ENCODE measurements around the gene ARHGEF18. TPM values are rescaled to one million over a fixed set of nuclear protein-coding genes. Genes with fewer than 3 reads are reported as not detected.
"Not testable (repeated sequence)": the region's sequence is repeated elsewhere in the genome, so short reads cannot be mapped to it uniquely, and the experiment has no call there.

ARHGEF18 gene
- total RNA-seq, 2 donors from 2014 or later: 89.9 to 144 TPM

- H3K4me1 ChIP-seq: no peaks in the 10 kb centered on the region
- no peaks in the 10 kb centered on the region for H3K9me3 ChIP-seq
- no peaks in the 10 kb centered on the region for H3K36me3 ChIP-seq
- H3K4me3 ChIP-seq: no peak overlapping the region
- H3K27ac ChIP-seq: peak overlapping the region; percentile 22
- TF ChIP-seq CTCF (IDR thresholded peaks at IDR 0.05): no peak
- no peak overlapping the region for H3K9ac ChIP-seq (ENCODE audit: low read depth in 2 of 2, low read length in 2 of 2)
- intact Hi-C loops (cut with DNase I): no loop called here
- no peaks in the 10 kb centered on the region for H3K27me3 ChIP-seq
- DNase-seq: peak; percentile 27
These were observed 19.7 kb downstream of the ARHGEF18 start for GRCh38 chr19:7368456-7368855.

- H3K9me3 ChIP-seq; intact Hi-C loops (cut with DNase I); H3K4me3 ChIP-seq; H3K9ac ChIP-seq (ENCODE audit: low read depth in 2 of 2, low read length in 2 of 2); H3K36me3 ChIP-seq; H3K27me3 ChIP-seq; H3K4me1 ChIP-seq: not testable (repeated sequence)
- H3K27ac ChIP-seq: peak overlapping the region; percentile 22
- DNase-seq: peak; percentile 45
These were observed 20.1 kb downstream of the ARHGEF18 start for GRCh38 chr19:7368866-7369265.

GRCh38 chr19:7370546-7370945 is 21.8 kb downstream of the ARHGEF18 start:
- H3K9me3 ChIP-seq: no peaks in the 10 kb centered on the region
- H3K4me1 ChIP-seq: no peaks in the 10 kb centered on the region
- no peak overlapping the region for H3K4me3 ChIP-seq
- intact Hi-C loops (cut with DNase I): no loop called here
- TF ChIP-seq CTCF (IDR thresholded peaks at IDR 0.05): no peak
- H3K9ac ChIP-seq (ENCODE audit: low read depth in 2 of 2, low read length in 2 of 2): no peak overlapping the region
- DNase-seq: no peak
- H3K27ac ChIP-seq: no peak overlapping the region
- H3K27me3 ChIP-seq: no peaks in the 10 kb centered on the region
- no peaks in the 10 kb centered on the region for H3K36me3 ChIP-seq

GRCh38 chr19:7371001-7371400 is 22.3 kb downstream of the ARHGEF18 start:
- no peaks in the 10 kb centered on the region for H3K27me3 ChIP-seq
- no peaks in the 10 kb centered on the region for H3K36me3 ChIP-seq
- intact Hi-C loops (cut with DNase I): no loop called here
- TF ChIP-seq CTCF (IDR thresholded peaks at IDR 0.05): no peak
- H3K4me3 ChIP-seq: no peak overlapping the region
- no peaks in the 10 kb centered on the region for H3K9me3 ChIP-seq
- no peak overlapping the region for H3K9ac ChIP-seq (ENCODE audit: low read depth in 2 of 2, low read length in 2 of 2)
- H3K27ac ChIP-seq: no peak overlapping the region
- H3K4me1 ChIP-seq: no peaks in the 10 kb centered on the region
- no peak for DNase-seq

- Histone ChIP-seq H3K27me3 (no peaks in the 10 kb centered on the region), H3K36me3 (no peaks in the 10 kb centered on the region), H3K9ac (ENCODE audit: low read depth in 2 of 2, low read length in 2 of 2) (no peak overlapping the region), H3K4me1 (no peaks in the 10 kb centered on the region), H3K27ac (no peak overlapping the region), H3K4me3 (no peak overlapping the region), H3K9me3 (no peaks in the 10 kb centered on the region)
- no peak for DNase-seq
- TF ChIP-seq CTCF (IDR thresholded peaks at IDR 0.05): no peak
- intact Hi-C loops (cut with DNase I): no loop called here
These were observed 24.1 kb downstream of the ARHGEF18 start for GRCh38 chr19:7372810-7373209.

GRCh38 chr19:7373862-7374261 is 25.1 kb downstream of the ARHGEF18 start:
- no peaks in the 10 kb centered on the region for H3K4me1 ChIP-seq
- no peak for TF ChIP-seq CTCF (IDR thresholded peaks at IDR 0.05)
- intact Hi-C loops (cut with DNase I): no loop called here
- no peak overlapping the region for H3K27ac ChIP-seq
- no peaks in the 10 kb centered on the region for H3K27me3 ChIP-seq
- no peak overlapping the region for H3K4me3 ChIP-seq
- H3K36me3 ChIP-seq: no peaks in the 10 kb centered on the region
- no peaks in the 10 kb centered on the region for H3K9me3 ChIP-seq
- no peak for DNase-seq
- no peak overlapping the region for H3K9ac ChIP-seq (ENCODE audit: low read depth in 2 of 2, low read length in 2 of 2)

All from colonic mucosa (tissue), 4 donors.